ENCODE measurements around the gene CRIM1. TPM values are rescaled to one million over a fixed set of nuclear protein-coding genes. Genes with fewer than 3 reads are reported as not detected.

Gene CRIM1
- total and polyA plus RNA-seq, 7 donors = 3.0 to 148 (median 55.6) TPM

DNA sequence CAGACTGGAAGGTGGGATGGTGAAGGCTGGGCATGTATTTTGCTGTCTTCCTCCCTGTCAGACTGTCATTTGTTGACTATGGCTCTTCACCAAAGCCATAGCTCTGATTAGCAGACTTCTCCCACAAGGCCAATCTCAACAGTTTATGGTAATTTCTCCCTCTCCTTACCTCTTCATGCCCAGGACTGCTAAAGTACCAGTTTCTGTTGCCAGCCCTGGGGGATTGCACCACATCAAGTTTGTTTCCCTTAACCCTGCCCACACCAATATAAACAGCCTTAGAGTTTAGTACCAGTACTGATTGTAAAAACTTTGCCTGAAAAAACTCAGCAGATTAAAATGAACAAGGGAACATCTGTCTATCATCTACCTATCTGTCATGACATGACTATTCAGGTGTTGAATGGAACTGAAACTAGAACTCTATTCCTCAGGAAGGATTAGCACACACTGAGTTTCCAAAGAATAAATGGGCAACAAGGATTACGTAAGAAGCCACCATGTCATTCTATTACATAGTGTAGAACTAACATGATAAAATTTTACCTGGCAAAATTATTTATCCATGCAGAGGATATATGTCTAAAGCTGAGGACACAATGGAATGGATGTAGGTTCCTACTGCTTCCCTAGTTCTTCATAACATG is 228.7 kb downstream of the CRIM1 start:
- Histone ChIP-seq H3K36me3 (peaks cover 0 to 55% (median 18%) of the 10 kb centered on the region in 4 donors), H3K4me3 (no peak overlapping the region), H3K9me3 (no peaks in the 10 kb centered on the region), H3K27ac (no peak overlapping the region), H3K27me3 (no peaks in the 10 kb centered on the region), H3K4me1 (peaks cover 0 to 10% (median 0%) of the 10 kb centered on the region in 4 donors)
- DNase-seq = no peak
- WGBS, 2 donors = 94 to 96% methylated on average over 1 of the region's 1 CpG
- TF ChIP-seq, protein P1, sequence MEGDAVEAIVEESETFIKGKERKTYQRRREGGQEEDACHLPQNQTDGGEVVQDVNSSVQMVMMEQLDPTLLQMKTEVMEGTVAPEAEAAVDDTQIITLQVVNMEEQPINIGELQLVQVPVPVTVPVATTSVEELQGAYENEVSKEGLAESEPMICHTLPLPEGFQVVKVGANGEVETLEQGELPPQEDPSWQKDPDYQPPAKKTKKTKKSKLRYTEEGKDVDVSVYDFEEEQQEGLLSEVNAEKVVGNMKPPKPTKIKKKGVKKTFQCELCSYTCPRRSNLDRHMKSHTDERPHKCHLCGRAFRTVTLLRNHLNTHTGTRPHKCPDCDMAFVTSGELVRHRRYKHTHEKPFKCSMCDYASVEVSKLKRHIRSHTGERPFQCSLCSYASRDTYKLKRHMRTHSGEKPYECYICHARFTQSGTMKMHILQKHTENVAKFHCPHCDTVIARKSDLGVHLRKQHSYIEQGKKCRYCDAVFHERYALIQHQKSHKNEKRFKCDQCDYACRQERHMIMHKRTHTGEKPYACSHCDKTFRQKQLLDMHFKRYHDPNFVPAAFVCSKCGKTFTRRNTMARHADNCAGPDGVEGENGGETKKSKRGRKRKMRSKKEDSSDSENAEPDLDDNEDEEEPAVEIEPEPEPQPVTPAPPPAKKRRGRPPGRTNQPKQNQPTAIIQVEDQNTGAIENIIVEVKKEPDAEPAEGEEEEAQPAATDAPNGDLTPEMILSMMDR (IDR thresholded peaks at IDR 0.05) = no peak
- TF ChIP-seq POLR2A (IDR thresholded peaks at IDR 0.05) (no peak), POLR2AphosphoS5 (IDR thresholded peaks at IDR 0.05) (no peak), EP300 (IDR thresholded peaks at IDR 0.05) (no peak)
- intact Hi-C loops (cut with DNase I) = no loop called here

DNA sequence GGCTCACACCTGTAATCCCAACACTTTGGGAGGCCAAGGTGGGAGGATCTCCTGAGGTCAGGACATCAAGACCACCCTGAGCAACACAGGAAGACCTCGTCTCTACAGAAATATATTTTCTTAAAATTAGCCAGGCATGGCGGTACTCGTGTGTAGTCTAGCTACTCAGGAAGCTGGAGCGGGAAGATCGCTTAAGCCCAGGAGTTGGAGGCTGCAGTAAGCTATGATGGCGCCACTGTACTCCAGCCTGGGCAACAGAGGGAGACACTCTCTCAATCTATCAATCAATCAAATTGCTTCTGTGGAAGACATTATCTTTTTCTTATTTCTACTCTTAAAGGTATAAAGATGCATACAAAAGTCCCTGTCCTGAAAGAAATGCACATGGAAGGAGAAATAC is 231.1 kb downstream of the CRIM1 start:
- TF ChIP-seq POLR2A (IDR thresholded peaks at IDR 0.05) (no peak), POLR2AphosphoS5 (IDR thresholded peaks at IDR 0.05) (no peak), EP300 (IDR thresholded peaks at IDR 0.05) (no peak)
- TF ChIP-seq, protein P1 (IDR thresholded peaks at IDR 0.05) = no peak
- intact Hi-C loops (cut with DNase I) = no loop called here
- Histone ChIP-seq H3K27me3 (no peaks in the 10 kb centered on the region), H3K4me3 (no peak overlapping the region), H3K4me1 (peaks cover 0 to 15% (median 3%) of the 10 kb centered on the region in 4 donors), H3K36me3 (peaks cover 0 to 36% (median 0%) of the 10 kb centered on the region in 4 donors), H3K9me3 (no peaks in the 10 kb centered on the region), H3K27ac (no peak overlapping the region)
- no peak for DNase-seq
- 97 to 98% methylated on average over 6 of the region's 6 CpGs for WGBS, 2 donors

DNA sequence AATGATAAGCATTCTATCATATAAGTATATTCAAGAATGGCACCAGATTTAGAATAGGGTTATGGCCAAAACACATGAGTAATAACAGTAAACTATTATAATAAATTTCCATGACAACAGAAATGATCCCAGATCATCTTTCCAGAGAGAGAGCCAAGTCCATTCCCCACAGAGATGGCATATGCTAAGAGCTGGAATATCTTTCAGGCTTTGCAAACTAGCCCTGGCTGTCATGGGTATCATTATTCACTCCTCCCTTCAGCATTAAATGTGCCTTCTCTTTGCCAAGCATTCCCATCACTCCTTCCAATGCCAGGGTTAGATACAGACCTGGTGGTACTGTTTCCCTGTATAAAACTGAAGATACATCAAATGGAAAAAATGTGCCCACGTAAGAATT is 231.5 kb downstream of the CRIM1 start:
- H3K9me3 ChIP-seq = no peaks in the 10 kb centered on the region
- DNase-seq = no peak
- H3K36me3 ChIP-seq = peaks cover 0 to 32% (median 0%) of the 10 kb centered on the region in 4 donors
- H3K27ac ChIP-seq = no peak overlapping the region
- H3K4me1 ChIP-seq = peaks cover 0 to 15% (median 3%) of the 10 kb centered on the region in 4 donors
- 88 to 98% methylated on average over 1 of the region's 1 CpG for whole genome bisulfite sequencing, 2 donors
- intact Hi-C loops (cut with DNase I) = no loop called here
- no peak overlapping the region for H3K4me3 ChIP-seq
- TF ChIP-seq, protein P1 (IDR thresholded peaks at IDR 0.05) = no peak
- TF ChIP-seq POLR2AphosphoS5 (IDR thresholded peaks at IDR 0.05) (no peak), POLR2A (IDR thresholded peaks at IDR 0.05) (no peak), EP300 (IDR thresholded peaks at IDR 0.05) (no peak)
- H3K27me3 ChIP-seq = no peaks in the 10 kb centered on the region

DNA sequence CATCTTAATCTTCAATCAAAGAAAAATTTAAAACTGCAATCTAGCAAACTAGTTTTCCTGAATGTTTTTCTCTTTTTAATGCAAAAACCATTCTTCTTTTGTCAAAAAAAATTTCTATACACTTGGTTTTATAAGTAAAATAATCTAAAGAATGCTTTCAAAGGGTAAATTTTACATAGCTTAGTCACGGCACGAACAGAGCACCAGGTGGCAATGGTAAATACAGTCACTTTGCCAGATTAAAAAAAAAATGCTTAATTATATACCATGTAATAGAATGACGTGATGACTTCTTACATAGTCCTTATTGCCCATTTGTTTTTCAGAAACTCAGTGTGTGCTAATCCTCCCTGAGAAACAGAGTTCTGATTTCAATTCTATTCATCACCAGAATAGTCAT is 232.0 kb downstream of the CRIM1 start:
- Histone ChIP-seq H3K4me1 (peaks cover 0 to 15% (median 3%) of the 10 kb centered on the region in 4 donors), H3K4me3 (no peak overlapping the region), H3K9me3 (no peaks in the 10 kb centered on the region), H3K27me3 (no peaks in the 10 kb centered on the region), H3K36me3 (peaks cover 0 to 30% (median 0%) of the 10 kb centered on the region in 4 donors), H3K27ac (no peak overlapping the region)
- WGBS, 2 donors = 47 to 79% methylated on average over 3 of the region's 3 CpGs
- no peak for TF ChIP-seq EP300 (IDR thresholded peaks at IDR 0.05)
- TF ChIP-seq POLR2A (IDR thresholded peaks at IDR 0.05) = no peak
- TF ChIP-seq, protein P1 (IDR thresholded peaks at IDR 0.05) = no peak
- TF ChIP-seq POLR2AphosphoS5 (IDR thresholded peaks at IDR 0.05) = no peak
- no peak for DNase-seq
- intact Hi-C loops (cut with DNase I) = no loop called here
